ENCODE results near the gene VAMP8. TPM values are rescaled to one million over a fixed set of nuclear protein-coding genes. Genes with fewer than 3 reads are reported as not detected.

Gene VAMP8
- 14.0 and 27.4 TPM in 2 replicates for total RNA-seq

GRCh38 chr2:85577386-85578242, at the start of gene VAMP8:
Gene VAMP8, plus strand, starts transcription at chr2:85577586. Its CDS starts 61 bp downstream, at chr2:85577647.

GRCh38 chr2:85538507-85539360, 38.7 kb upstream of the VAMP8 start, which contains the start of gene MAT2A:
Gene MAT2A, plus strand, starts transcription at chr2:85539168. Its CDS starts 120 bp downstream, at chr2:85539288.

GRCh38 chr2:85561280-85562212, 15.8 kb upstream of the VAMP8 start, which contains the start of gene GGCX:
Gene GGCX, minus strand, starts transcription at chr2:85561493. Its CDS starts 65 bp downstream, at chr2:85561428.

GRCh38 chr2:85584354-85584856, 7.0 kb downstream of the VAMP8 start, which contains the start of gene VAMP5:
Gene VAMP5, plus strand, starts transcription at chr2:85584431. Its CDS starts 60 bp downstream, at chr2:85584491.

GRCh38 chr2:85595301-85596025, 18.1 kb downstream of the VAMP8 start, which contains the start of gene RNF181:
Gene RNF181, plus strand, starts transcription at chr2:85595745. Its CDS starts 19 bp downstream, at chr2:85595764.

GRCh38 chr2:85602476-85603234, 25.3 kb downstream of the VAMP8 start, which contains the start of gene TMEM150A:
Gene TMEM150A, minus strand, starts transcription at chr2:85602698. Its CDS starts 750 bp downstream, at chr2:85601948.

GRCh38 chr2:85611705-85612587, 34.6 kb downstream of the VAMP8 start, which contains the start of gene C2orf68:
Gene C2orf68, minus strand, starts transcription at chr2:85612066. Its CDS starts 82 bp downstream, at chr2:85611984.

Small RNA genes within 50 kb of the gene (small RNA-seq; reads per million reads assigned to genes)
- gene RN7SL126P = 0.08 reads per million

Other genes starting within 250 kb of the VAMP8 start
- 149 and 163 TPM in 2 replicates for gene TGOLN2, start 249.6 kb upstream of the VAMP8 start, total RNA-seq
- gene RETSAT, start 223.1 kb upstream of the VAMP8 start, total RNA-seq = 49.2 and 67.9 TPM in 2 replicates
- gene ELMOD3, start 222.8 kb upstream of the VAMP8 start, total RNA-seq = 14.2 and 18.6 TPM in 2 replicates
- 33.6 and 40.4 TPM in 2 replicates for gene CAPG, start 167.2 kb upstream of the VAMP8 start, total RNA-seq
- gene SH2D6, start 158.9 kb upstream of the VAMP8 start, total RNA-seq = not detected in 2 replicates
- 93.4 and 101 TPM in 2 replicates for gene MAT2A, start 38.4 kb upstream of the VAMP8 start, total RNA-seq
- gene GGCX, start 16.1 kb upstream of the VAMP8 start, total RNA-seq = 40.2 and 43.5 TPM in 2 replicates
- gene VAMP5, start 6.8 kb downstream of the VAMP8 start, total RNA-seq = 40.1 and 44.1 TPM in 2 replicates
- gene RNF181, start 18.2 kb downstream of the VAMP8 start, total RNA-seq = 193 and 231 TPM in 2 replicates
- gene TMEM150A, start 25.1 kb downstream of the VAMP8 start, total RNA-seq = 11.8 and 14.0 TPM in 2 replicates
- 18.0 and 19.4 TPM in 2 replicates for gene C2orf68, start 34.5 kb downstream of the VAMP8 start, total RNA-seq
- gene USP39, start 38.6 kb downstream of the VAMP8 start, total RNA-seq = 48.0 and 50.2 TPM in 2 replicates
- gene SFTPB, start 90.6 kb downstream of the VAMP8 start, total RNA-seq = not detected in 2 replicates
- not detected in 2 replicates for gene GNLY, start 116.8 kb downstream of the VAMP8 start, total RNA-seq
- 13.2 and 17.0 TPM in 2 replicates for gene ATOH8, start 176.4 kb downstream of the VAMP8 start, total RNA-seq

All from vein endothelial cell (primary cell).